ENCODE data around the gene PPP1R37.
"Not testable (repeated sequence)": the region's sequence is repeated elsewhere in the genome, so short reads cannot be mapped to it uniquely, and the experiment has no call there.

The PPP1R37 gene

GRCh38 chr19:45118106-45118505, 25.1 kb downstream of the PPP1R37 start:
- no peak for DNase-seq

GRCh38 chr19:45118591-45119355, 25.8 kb downstream of the PPP1R37 start:
- DNase-seq, result not testable (repeated sequence)

- DNase-seq, result no peak
Measured at GRCh38 chr19:45119582-45119981, 26.6 kb downstream of the PPP1R37 start.

GRCh38 chr19:45121827-45122345, 28.9 kb downstream of the PPP1R37 start:
- no peak for DNase-seq

- no peak for DNase-seq
Measured at GRCh38 chr19:45122832-45123231, 29.9 kb downstream of the PPP1R37 start.

GRCh38 chr19:45123440-45123850, 30.5 kb downstream of the PPP1R37 start:
- DNase-seq, result no peak

- no peak for DNase-seq
Measured at GRCh38 chr19:45124021-45124420, 31.0 kb downstream of the PPP1R37 start.

- no peak for DNase-seq
Measured at GRCh38 chr19:45125360-45125759, 32.4 kb downstream of the PPP1R37 start.

- peak; percentile 86 for DNase-seq
Measured at GRCh38 chr19:45125975-45126493, 33.1 kb downstream of the PPP1R37 start.

- no peak for DNase-seq
Measured at GRCh38 chr19:45126654-45127053, 33.7 kb downstream of the PPP1R37 start.

GRCh38 chr19:45128146-45128545, 35.2 kb downstream of the PPP1R37 start:
- no peak for DNase-seq

GRCh38 chr19:45128806-45129205, 35.8 kb downstream of the PPP1R37 start:
- no peak for DNase-seq

GRCh38 chr19:45130236-45130635, 37.3 kb downstream of the PPP1R37 start:
- DNase-seq, result no peak

- peak; percentile 70 for DNase-seq
Measured at GRCh38 chr19:45130888-45131615, 38.1 kb downstream of the PPP1R37 start.

GRCh38 chr19:45133661-45134060, 40.7 kb downstream of the PPP1R37 start:
- DNase-seq, result no peak

- DNase-seq, result no peak
Measured at GRCh38 chr19:45135176-45135885, 42.4 kb downstream of the PPP1R37 start.

GRCh38 chr19:45136507-45137178, 43.7 kb downstream of the PPP1R37 start:
- DNase-seq, result no peak

- DNase-seq, result no peak
Measured at GRCh38 chr19:45137179-45137761, 44.3 kb downstream of the PPP1R37 start.

GRCh38 chr19:45138303-45138751, 45.3 kb downstream of the PPP1R37 start:
- DNase-seq, result no peak

- no peak for DNase-seq
Measured at GRCh38 chr19:45139286-45140143, 46.5 kb downstream of the PPP1R37 start.

- DNase-seq, result no peak
Measured at GRCh38 chr19:45140144-45140503, 47.1 kb downstream of the PPP1R37 start.
